Stimulated activated CD8-positive, alpha-beta memory T cell treated with anti-CD3 and anti-CD28 coated beads, Interleukin-15, amount 100 ng/mL, for 4 hours (primary cell): ENCODE data around the gene PHIP.

ENCODE experiments used
- DNase-seq, 2 donors: peaks; one replicate each; pipeline ENCODE4 v3.0.0-alpha.2; 2020; ENCODE audit warnings: low read depth in 2 of 2

The PHIP gene

DNA sequence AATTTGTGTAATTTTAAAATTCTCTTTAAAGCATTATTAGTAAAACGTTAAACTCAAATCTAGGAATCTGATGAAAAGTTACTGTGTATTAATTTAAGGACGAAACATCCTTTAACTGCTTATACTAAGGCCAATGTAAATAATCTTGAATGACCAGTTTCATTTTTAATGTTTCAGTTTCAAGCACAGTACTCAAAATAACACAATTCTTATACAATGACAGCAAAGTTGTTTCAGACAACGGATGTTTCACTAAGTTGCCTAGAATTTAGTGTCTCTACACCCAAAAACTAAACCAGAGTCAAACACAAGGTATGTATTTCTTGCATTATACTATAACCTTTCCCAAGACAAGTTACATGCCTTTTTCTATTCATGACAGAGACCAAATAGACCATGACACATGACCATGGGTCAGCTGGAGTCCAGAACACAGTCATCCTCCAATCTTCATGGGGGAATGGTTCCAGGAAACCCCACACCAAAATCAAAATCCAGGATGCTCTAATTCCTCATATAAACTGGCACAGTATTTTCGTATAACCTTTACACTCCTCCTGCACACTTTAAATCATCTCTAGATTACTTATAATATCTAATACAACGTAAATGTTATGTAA is 7.7 kb downstream of the PHIP start:
- no peak for DNase-seq

DNA sequence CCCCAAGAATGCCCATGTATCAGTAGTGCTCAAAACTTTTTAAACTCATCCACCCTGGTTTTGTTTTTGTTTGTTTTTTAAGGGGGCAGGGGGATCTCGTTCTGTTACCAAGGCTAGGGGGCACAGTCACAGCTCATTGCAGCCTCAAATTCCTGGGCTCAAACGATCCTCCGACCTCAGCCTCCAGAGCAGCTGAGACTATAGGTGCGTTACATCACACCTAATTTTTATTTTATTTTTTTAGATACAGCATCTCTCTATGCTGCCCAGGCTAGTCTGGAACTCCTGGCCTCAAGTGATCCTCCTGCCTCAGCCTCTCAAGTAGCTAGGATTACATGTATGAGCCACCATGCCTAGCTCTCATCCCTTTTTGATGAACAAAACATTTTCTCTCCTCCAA is 11.2 kb downstream of the PHIP start:
- DNase-seq: no peak

DNA sequence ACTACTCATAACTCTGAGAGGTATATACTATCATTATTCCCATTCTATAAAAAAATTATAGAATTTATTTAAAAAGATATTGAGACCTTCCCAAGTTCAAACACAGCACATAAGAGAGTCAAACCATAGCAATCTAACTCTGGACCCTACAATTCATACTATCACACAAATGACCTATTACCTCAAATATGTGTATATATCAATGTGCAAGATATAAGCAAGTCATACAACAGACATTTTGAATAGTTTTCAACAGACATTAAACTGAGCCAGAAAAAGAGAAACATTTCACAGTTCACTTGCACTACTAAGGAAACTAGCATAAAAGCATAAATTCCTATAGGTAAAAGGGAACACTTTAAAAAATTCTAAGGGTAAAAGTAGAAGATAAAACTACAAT is 11.7 kb downstream of the PHIP start:
- DNase-seq: no peak

DNA sequence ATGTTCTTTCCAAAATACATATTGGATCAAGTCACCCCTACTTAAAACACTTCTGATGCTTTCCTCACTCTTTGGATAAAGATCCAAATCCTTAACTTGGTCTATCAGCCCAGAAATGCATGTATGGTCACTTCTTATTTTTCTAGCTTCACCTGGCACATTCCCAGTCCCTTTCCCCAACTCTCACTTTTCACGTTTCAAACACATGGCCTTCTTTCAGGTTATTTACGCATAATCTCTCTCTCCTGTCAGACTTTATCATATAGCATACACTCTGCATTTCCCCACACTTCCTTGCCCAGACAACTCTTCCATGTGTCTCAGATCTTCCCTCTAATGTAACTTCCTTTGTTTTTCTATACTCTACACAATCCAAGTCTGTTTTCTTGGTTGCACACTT is 12.8 kb downstream of the PHIP start:
- no peak for DNase-seq

DNA sequence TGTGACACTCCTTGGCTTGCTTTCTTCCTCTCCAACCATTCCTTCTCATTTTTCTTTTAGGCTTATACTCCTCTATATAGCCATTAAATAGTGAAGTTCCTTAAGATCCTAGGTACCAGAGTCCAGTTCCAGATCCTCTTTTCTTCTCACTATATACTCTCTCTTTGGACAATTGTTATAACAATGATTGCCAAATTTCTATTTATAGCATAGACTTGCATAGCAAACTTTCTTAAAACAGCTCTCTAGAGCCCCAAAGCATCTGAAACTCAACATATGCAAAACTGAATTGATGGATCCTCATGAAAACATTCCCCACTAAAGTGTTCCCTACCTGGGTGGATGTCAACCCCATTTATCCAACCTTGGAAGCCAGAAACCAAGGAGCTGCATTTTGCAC is 13.4 kb downstream of the PHIP start:
- no peak for DNase-seq

DNA sequence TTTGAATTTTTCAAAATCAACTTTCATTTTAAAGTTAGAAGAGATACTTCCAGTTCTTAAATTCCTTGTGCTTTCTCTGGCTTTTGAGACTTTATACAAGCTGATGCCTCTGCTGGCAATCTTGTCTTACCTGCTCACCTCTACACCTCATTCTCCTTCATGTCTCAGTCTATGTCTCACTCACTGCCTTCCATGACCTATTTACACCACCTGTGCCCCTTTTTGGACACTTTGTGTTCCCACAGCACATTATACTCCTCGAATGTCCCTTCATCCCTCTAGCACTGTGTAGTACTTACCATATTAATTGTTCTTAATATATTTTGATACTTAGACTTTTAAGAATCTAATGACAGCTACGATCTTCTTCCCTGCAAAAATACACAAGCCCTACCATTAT is 15.3 kb downstream of the PHIP start:
- DNase-seq: no peak

DNA sequence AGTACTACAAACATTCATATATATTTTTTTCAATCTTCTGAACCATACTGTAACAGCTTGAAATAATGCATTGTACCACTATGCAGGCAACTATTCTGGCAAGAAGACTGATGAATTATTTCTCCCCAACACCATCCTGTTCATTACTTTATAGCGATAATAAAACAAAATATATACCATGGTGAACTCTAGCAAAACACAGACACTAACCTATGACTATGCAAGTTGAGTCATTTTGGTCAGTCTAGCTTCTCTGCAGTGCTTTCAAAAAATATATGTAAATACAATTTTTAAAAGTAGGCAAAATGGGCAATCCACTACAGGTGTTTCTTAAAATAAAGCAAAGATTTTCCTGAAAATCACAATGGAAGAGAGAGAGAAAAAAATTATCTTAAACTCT is 20.3 kb downstream of the PHIP start:
- DNase-seq: no peak

DNA sequence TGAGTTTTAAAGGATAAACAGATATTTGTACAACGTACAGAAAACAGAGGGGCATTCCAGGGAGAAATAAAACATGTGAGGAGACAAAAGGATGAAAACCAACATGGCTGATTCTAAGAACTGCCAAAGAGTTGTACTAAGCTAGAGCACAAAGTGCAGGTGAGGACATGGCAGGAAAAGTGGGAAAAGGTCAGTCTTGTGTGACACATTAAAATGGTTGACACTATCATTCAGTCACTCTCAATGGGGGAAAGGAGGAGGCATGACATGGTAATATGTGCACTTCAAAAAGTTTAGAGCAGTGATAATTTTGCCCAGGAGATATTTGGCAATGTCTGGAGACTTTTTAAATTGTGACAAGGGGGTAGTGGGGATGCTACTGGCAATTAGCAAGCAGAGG is 21.8 kb downstream of the PHIP start:
- no peak for DNase-seq

DNA sequence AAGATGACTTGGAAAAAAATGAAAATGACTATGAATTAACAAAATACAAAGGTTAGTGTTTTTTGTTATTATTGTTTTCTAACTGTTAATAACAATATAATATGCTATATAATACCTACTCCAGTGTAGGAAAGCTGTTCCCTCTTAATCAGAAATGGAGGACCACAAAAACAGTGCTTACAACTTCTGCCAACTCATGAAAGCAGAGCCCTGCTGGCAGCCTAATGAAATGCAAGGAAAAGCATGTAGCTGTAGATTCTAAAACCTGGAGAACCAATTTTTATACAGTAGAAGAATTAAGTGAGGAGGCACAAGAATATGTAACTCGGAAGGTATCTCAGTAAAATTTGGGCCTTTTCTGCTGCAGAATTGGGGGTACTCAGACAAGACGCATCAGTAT is 29.4 kb downstream of the PHIP start:
- DNase-seq: no peak

DNA sequence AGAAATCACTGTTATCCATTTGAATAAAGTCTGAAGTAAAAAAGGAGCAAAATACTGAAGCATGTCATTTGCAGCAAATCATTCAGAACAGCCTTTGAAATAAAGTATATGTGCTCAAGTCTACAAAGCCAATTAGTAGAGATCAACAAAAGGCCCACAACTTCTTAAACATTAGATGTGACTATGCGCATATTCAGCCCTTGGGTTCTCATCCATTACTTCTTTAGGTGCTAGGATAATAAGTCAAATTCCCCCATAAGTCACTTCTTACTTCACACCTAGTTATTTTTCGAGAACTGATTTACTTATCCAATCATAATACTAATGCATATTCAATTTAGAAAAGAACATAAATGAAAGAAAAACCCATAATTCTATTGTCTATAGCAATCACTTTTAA is 31.0 kb downstream of the PHIP start:
- DNase-seq: no peak

DNA sequence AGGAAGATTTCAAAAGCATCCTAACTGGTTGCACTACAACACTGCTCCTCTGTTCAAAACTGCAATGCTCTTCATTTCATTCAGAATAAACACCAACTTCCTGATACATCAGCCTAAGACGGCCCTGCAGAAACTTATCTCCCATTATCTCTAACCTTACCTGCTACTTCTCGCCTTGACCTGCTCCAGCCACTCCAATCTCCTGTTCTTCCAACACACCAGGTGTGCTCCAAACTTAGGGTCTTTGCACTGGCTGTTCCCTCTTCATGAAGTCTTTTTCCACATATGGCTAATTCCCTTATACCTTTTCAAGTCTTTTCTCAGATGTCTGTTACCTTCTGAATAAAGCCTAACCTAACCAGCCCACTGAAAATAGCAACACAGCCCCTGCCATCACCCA is 32.1 kb downstream of the PHIP start:
- DNase-seq: no peak

DNA sequence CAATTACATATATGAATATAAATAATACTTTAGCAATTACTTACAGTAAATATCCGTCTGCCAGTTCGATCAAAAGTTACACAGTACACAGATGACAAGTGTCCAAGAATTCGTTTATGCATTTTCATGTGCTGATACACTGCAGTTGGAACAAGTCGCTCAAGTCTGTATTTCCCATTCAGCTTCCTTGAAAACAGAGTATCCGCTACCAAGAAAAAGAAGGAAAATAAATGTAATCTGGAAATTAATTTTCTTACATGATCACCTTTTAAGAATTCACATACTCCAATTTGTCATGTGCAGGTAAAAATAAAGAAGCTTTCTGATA is 35.3 kb downstream of the PHIP start:
- no peak for DNase-seq

DNA sequence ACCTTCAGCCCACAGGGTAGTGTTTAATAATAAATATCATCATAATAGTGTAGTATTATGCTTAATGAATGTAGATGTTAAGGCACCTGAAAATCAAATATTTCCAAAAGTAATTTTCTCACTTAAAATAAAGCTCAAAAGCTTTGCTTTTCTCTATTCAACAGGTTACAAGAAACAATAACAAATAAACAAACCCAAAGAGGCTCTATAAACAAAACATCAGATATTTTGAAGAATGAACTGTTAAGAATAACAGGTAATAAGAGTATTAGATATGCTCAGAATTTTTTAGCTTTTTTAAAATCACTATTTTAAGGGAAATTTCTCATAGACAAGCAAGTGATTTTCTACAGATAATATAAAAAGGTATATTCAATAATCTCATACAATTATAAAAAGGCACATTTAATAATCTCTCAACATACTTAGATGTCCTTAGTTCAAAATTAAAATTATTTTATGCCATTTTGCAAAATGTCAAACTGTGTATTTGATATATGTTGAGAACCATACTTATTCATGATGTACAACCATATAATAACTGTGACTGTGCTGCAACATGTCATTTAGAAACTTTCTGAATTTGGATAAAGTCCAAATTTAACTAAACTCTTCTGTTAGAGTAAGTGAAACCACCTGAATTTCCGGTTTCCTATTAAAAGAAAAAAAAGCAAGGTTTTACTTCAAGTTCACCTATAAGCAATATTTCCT is 35.8 kb downstream of the PHIP start:
- no peak for DNase-seq

DNA sequence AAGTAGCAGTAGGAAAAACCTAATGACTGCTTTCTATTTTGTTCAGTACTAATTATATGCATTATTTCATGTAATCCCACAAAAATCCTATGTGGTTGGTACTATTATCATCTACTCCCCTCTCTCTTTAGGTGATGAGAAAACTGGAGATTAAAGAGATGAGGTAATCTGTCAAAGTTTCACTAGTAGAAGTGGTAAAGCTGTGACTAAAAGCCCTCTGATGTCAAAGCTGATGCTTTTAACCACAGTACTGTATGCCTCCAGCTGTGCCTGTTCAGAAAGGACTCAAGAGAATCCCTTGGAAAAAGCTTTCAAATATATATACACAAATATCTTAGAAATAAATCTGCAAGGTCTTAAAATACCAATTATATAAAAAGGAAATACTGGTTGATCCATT is 38.0 kb downstream of the PHIP start:
- DNase-seq: no peak

DNA sequence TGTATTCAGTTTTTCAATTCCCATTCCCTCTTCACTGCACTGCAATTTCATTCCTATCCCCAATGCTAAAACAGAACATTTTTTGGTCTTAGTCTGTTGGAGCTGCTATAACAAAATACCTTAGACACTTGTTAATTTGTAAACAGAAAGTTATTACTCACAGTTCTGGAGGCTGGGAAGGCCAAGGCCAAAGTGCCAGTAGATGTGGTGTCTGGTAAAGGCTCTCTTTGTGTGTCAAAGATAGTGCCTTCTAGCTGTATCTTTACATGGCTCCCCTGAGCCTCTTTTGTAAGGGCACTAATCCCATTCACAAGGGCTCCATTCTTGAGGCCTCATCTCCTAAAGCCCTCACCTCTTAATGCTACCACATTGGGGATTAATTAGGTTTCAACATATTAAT is 40.0 kb downstream of the PHIP start:
- no peak for DNase-seq

DNA sequence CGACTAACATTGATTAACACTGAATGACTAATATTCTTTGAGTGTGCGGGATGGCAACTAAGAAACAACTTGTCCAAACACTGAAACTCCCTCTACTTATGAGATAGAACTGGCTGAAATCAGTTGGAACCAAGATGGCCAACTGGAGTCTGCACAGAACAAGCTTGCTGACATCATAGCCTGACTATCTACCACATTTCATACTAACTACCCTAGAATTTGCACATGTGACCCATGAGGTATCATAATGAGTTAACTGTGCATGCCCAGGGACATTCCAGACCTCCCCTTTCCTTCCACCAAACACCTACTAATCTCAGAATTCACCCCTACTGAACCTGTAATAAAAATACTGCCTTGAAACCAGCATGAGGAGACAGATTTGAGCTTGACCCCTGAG is 43.2 kb downstream of the PHIP start:
- no peak for DNase-seq

DNA sequence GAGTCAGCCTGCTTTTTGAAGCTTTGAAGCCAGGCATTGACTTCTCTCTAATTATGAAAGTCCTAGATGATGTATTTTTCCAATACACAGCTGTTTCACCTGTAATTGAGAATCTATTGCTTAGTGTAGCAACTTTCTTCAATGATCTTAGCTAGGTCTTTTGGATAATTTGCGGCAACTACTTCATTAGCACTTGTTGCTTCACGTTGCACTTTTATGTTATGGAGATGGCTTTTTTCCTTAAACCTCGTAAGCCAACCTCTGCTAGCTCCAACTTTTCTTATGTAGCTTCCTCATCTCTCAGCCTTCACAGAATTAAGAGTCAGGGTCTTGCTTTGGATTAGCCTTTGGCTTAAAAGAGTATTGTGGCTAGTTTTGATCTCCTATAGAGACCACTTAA is 44.8 kb downstream of the PHIP start:
- no peak for DNase-seq

DNA sequence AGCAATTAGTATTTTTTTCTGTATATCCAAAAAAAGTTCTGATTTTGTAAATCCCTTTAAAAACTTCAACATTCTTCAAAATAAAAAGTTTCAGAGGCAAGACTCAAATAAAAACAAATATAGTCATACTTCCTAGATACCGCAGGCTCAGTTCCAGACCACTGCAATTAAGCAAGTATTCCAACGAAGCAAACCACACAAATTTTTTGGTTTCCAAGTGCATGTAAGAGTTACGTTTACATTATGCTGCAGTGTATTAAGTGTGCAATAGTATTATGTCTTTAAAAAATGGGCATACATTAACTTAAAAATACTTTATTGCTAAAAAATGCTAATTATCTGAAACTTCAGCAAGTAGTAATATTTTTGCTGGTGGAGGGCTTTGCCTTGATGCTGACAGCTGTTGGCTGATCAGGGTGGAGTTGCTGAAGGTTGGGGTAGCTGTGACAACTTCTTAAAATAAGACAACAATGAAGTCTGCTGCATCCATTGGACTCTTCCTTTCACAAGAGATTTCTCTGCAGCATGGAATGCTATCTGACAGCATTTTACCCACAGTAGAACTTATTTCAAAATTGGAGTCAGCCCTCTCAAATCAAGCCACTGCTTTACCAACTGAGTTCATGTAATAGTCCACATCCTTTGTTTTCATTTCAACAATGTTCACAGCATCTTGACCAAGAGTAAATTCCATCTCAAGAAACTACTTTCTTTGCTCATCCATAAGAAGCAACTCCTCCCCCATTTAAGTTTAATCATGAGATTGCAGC is 46.0 kb downstream of the PHIP start:
- DNase-seq: no peak

DNA sequence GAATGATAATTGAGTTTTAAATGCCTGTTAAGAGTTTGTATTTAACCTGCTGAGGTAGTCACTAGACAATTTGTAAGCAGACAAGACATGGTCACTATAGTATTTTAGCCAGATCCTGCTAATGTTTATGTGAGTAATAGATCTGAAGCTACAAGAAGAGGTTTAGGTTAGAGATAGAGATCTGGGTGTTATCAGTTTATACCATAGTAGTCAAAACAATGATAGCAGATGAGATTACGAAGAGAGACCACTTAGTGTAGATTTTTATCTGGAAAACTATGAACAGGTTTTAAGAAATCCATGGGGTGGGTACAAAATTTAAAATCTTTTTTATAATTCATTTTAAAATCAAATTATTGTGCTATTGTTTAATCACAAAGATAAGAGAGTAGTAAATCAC is 47.5 kb downstream of the PHIP start:
- no peak for DNase-seq

DNA sequence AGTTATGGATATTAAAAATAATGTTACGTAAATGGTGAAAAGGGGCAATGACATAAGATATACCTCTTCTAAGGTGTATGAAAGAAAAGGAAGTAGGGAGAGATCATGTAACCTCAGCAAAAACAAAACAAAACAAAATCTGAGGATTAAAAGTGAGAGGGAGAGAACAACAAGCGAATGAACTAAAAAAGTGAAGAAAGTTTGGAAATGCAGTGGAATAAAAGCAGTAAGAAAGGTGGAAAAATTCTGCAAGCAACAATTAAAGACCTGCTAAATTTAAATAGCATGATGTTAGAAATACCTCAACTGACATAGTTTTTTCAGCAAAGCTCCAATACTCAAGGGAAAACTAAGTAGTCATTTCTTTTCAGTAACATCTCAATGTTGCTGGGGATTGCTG is 48.0 kb downstream of the PHIP start:
- DNase-seq: no peak

DNA sequence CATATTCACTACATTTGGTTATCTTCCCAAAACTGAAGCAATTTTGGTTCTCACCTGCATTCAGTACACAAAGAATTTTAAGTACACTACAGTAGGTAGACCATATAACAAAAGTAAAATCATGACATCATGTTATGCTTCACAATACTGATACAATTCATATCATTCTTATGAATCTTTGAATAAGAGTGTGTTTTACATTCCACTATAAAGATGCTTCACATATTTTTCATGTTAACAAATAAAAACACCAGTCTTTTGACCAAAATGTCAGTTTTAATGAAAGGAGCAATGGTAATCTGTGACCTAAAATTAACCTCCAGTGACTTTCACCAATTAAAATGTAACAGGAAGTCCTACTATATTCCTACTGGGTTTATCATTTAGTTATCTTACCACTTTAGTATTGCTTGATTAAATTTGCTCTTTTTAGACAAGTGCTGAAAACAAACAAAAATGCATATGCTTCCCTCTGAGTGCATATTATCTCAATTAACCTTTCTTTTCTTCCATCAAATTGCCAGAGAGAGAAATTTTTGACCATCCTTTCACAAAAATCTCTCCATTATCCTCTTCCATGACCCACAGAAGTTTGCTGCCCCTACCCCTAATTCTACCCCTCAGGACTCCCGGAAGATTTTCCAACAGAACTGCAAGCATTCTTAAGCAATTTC is 49.3 kb downstream of the PHIP start:
- DNase-seq: no peak

DNA sequence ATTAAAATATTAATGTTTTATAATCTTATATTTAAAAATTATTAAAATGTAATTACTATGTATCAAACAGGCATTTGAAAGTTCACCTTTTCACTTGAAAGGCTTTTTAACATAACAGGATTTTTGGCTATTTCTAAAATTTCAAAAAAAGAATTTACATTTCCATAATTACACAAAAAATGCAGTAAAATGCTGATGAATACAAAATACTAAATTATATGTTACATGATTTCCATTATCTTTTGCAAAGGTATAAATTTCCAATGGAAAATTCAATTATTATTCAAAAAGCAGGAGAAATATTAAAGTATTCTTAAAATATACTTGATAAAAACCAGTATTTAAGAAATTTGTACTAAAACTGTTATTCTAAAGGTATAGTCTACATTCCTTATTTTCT is 66.1 kb downstream of the PHIP start:
- DNase-seq: no peak

DNA sequence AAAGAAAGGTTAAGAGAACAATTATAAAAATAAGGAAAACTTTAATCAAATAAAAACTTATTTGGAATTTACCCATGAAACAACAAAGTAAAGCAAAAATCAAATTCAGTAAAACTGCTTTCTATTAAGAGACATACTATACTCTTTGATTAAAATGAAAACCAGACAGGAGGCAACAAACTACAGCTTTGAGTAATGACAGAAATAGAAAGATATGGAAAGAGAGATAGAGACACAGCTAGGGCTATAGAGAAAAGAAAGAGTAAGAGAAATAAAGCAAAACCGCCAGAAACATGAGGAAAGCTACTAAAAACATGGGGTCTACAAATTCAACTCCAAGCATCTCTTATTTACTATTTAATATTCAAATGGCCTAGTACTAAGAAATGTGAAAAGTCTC is 67.6 kb downstream of the PHIP start:
- no peak for DNase-seq
